Suprapubic skin (tissue), 3 donors: ENCODE measurements around the gene MYOM1.

ENCODE experiments used
- CTCF ChIP-seq, 2 donors: fragments of 200-600 bp in 1 of 2; fragments of 450-650 bp in 1 of 2; sonication (generic) in 1 of 2; IDR thresholded peaks; one replicate each; pipeline ENCODE4 v1.5.1; 2016 to 2019; ENCODE audit warnings: antibody characterized with exemption in 2 of 2, mild to moderate bottlenecking in 1 of 2, moderate library complexity in 1 of 2
- EP300 ChIP-seq: sonication (generic); formaldehyde crosslinking; IDR thresholded peaks from one replicate; pipeline ENCODE4 v1.6.1; 2017; ENCODE audit warnings: antibody characterized with exemption
- POLR2A ChIP-seq, 2 donors: fragments of 450-650 bp; IDR thresholded peaks; one replicate each; pipeline ENCODE4 v1.6.1; 2017; ENCODE audit warnings: antibody characterized with exemption in 2 of 2, mild to moderate bottlenecking in 2 of 2, moderate library complexity in 2 of 2

GRCh38 chr18:3054214-3054613 lies 165.6 kb downstream of the MYOM1 start:
- TF ChIP-seq POLR2A (IDR thresholded peaks at IDR 0.05) (no peak), EP300 (no peak), CTCF (IDR thresholded peaks at IDR 0.05) (no peak)
